GM21528 (cell line): ENCODE results near the gene UBL7.
A peak's percentile ranks its signal among the peaks of the same experiment; 100 is the strongest.

Experiments
- ATAC-seq: cut with Tn5 transposase; IDR thresholded peaks from one replicate; pipeline ENCODE4 v1.9.1; 2021; ENCODE audit warnings: mild to moderate bottlenecking, moderate library complexity; ENCODE audit not compliant: unreplicated experiment, low FRiP score

Gene UBL7

GRCh38 chr15:74442604-74443003 lies 18.4 kb downstream of the UBL7 start:
- ATAC-seq, result no peak

GRCh38 chr15:74442063-74442462 lies 18.9 kb downstream of the UBL7 start:
- ATAC-seq, result no peak

- ATAC-seq, result no peak
Measured at GRCh38 chr15:74441248-74441941, 19.6 kb downstream of the UBL7 start.

GRCh38 chr15:74438721-74439316 lies 22.1 kb downstream of the UBL7 start:
- no peak for ATAC-seq

GRCh38 chr15:74438206-74438605 lies 22.8 kb downstream of the UBL7 start:
- no peak for ATAC-seq

GRCh38 chr15:74434263-74435136 lies 26.5 kb downstream of the UBL7 start:
- peak; percentile 9 for ATAC-seq

GRCh38 chr15:74433592-74434262 lies 27.2 kb downstream of the UBL7 start, which contains the start of gene SEMA7A:
Gene SEMA7A, minus strand, starts transcription at chr15:74433958. Its CDS starts 40 bp downstream, at chr15:74433918.
- peak; percentile 64 for ATAC-seq

- ATAC-seq, result peak; percentile 4
Measured at GRCh38 chr15:74432968-74433591, 27.9 kb downstream of the UBL7 start.

- ATAC-seq, result no peak
Measured at GRCh38 chr15:74432271-74432967, 28.5 kb downstream of the UBL7 start.

- no peak for ATAC-seq
Measured at GRCh38 chr15:74431645-74432044, 29.3 kb downstream of the UBL7 start.

GRCh38 chr15:74431116-74431515 lies 29.8 kb downstream of the UBL7 start:
- ATAC-seq, result no peak

GRCh38 chr15:74430510-74430951 lies 30.4 kb downstream of the UBL7 start:
- ATAC-seq, result no peak

GRCh38 chr15:74429781-74430400 lies 31.1 kb downstream of the UBL7 start:
- no peak for ATAC-seq

GRCh38 chr15:74428970-74429780 lies 31.8 kb downstream of the UBL7 start:
- ATAC-seq, result no peak

GRCh38 chr15:74428442-74428787 lies 32.5 kb downstream of the UBL7 start:
- ATAC-seq, result no peak

GRCh38 chr15:74427607-74428441 lies 33.1 kb downstream of the UBL7 start:
- no peak for ATAC-seq

GRCh38 chr15:74426404-74427281 lies 34.3 kb downstream of the UBL7 start:
- ATAC-seq, result no peak
